Measurements from ENCODE around the gene CD47.

CD47 gene

DNA sequence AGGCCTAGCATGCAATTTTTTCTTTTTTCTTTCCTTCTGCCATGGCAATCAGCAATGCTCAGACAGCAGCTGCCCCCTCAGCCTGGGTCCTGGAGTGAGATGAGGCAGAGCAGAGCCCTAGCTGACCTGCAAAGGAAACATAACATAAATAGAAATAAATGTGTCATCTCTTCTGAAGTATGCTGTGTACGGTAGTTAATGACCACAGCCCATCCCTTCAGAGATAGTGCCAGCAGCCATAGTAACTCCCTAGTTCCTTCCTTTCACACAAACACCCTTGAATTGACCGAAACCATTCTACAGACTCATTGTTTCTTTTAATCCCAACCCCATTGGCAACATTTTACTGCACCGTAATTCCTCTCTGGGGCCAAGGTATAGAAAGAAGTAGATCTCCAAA lies 8.4 kb upstream of the CD47 start:
- Histone ChIP-seq H3K27ac (ENCODE audit: low read length) (no peak overlapping the region), H3K9me3 (ENCODE audit: control insufficient read depth in 1 of 2, low read length in 2 of 2) (no peaks in the 10 kb centered on the region), H3K36me3 (ENCODE audit: control insufficient read depth in 1 of 2, insufficient read depth in 2 of 2, low read length in 2 of 2) (no peaks in the 10 kb centered on the region), H3K4me3 (ENCODE audit: low read depth in 1 of 2, low read length in 2 of 2) (no peak overlapping the region), H3K4me1 (ENCODE audit: control insufficient read depth in 1 of 2, insufficient read depth in 2 of 2, low read length in 2 of 2) (peaks cover 0 to 9% of the 10 kb centered on the region in 2 donors), H3K27me3 (ENCODE audit: low read depth, low read length) (no peaks in the 10 kb centered on the region)

DNA sequence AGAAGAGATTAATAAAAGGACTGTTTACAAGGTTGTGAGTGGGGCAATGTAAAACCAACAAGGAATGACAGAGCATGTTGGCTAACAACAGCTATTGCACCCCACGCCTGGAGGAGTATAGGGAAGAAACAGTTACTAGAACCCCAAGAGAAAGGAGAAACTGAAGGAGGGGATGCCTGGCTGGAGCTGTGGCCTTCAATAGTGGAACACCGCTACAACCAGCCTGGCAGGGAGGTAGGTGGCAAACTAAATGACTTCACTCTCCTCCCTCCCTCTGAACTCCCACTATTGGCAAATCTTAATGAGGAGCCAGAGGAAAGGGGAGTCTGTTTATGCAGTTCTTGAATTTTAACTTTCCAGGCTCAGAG lies 7.2 kb upstream of the CD47 start:
- Histone ChIP-seq H3K9me3 (ENCODE audit: control insufficient read depth in 1 of 2, low read length in 2 of 2) (no peaks in the 10 kb centered on the region), H3K27me3 (ENCODE audit: low read depth, low read length) (no peaks in the 10 kb centered on the region), H3K4me1 (ENCODE audit: control insufficient read depth in 1 of 2, insufficient read depth in 2 of 2, low read length in 2 of 2) (peaks cover 0 to 5% of the 10 kb centered on the region in 2 donors), H3K27ac (ENCODE audit: low read length) (no peak overlapping the region), H3K4me3 (ENCODE audit: low read depth in 1 of 2, low read length in 2 of 2) (no peak overlapping the region), H3K36me3 (ENCODE audit: control insufficient read depth in 1 of 2, insufficient read depth in 2 of 2, low read length in 2 of 2) (no peaks in the 10 kb centered on the region)

DNA sequence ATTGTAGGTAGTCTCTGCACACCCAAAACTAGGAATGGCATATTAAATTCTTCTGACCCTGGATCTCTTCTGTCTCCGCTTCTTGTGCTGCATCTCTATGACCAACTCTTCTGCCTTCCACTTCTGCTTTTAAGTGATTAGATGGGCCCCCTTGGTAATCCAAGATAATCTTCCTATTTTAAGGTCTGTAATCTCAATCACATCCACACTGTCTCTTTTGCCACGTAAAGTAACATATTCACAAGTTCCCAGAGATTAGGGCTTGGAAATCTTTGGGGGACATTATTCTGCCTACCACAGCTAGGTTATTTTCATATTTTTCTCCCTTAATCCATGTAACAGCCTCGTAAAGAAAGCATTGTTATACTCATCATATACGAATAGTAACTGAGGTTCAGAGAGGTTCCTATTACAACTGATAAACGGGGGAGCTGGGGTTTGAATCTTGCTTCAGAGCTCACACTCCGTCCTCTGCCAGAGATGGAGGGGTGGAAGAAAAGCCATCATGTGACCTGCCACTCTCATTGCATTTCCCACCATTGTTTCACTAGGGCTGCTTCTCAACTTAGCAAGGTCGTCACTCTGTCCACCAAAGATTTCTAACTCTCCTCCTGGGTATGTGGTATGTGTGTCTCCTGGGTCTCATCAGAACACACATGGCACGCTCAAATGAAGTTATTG lies 6.6 kb upstream of the CD47 start:
- no peaks in the 10 kb centered on the region for H3K27me3 ChIP-seq (ENCODE audit: low read depth, low read length)
- no peak overlapping the region for H3K27ac ChIP-seq (ENCODE audit: low read length)
- H3K4me3 ChIP-seq (ENCODE audit: low read depth in 1 of 2, low read length in 2 of 2) = no peak overlapping the region
- no peaks in the 10 kb centered on the region for H3K36me3 ChIP-seq (ENCODE audit: control insufficient read depth in 1 of 2, insufficient read depth in 2 of 2, low read length in 2 of 2)
- peaks cover 0 to 5% of the 10 kb centered on the region in 2 donors for H3K4me1 ChIP-seq (ENCODE audit: control insufficient read depth in 1 of 2, insufficient read depth in 2 of 2, low read length in 2 of 2)
- H3K9me3 ChIP-seq (ENCODE audit: control insufficient read depth in 1 of 2, low read length in 2 of 2) = no peaks in the 10 kb centered on the region

DNA sequence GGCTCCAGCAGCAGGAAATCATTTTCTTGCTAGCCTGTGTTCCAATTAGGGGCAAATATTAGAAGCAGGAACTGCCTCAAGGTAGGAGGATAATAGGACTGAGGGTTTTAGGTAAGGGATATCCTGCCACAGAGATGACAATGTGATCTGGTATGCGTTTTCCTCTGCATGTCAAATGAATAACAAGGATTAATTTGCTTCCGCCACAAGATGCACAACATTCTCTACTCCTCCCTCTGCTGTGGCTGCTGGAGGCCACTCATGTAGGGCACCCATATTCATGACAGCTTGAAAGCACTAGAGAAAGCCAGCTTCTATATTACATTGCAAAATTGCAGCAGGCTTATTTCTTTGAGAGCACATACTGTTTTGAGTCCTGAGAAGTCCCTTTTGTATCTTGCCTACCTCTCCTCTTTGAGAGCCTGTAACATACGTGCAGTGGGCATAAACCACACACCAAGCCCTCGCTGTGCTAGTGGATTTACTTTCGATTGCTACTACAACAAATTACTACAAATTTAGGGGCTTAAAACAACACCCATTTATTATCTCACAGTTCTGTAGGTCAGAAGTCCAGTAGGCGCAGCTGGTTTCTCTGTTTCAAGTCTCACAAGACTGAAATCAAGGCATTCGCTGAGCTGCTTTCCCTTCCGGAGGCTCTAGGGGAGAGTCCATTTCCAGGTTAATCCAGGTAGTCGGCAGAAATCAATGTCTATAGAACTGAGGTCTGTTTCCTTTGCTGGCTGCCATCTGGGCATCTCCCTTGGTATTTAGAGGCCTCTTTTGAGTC lies 5.9 kb upstream of the CD47 start:
- no peaks in the 10 kb centered on the region for H3K27me3 ChIP-seq (ENCODE audit: low read depth, low read length)
- H3K4me1 ChIP-seq (ENCODE audit: control insufficient read depth in 1 of 2, insufficient read depth in 2 of 2, low read length in 2 of 2) = peaks cover 0 to 5% of the 10 kb centered on the region in 2 donors
- no peak overlapping the region for H3K4me3 ChIP-seq (ENCODE audit: low read depth in 1 of 2, low read length in 2 of 2)
- H3K36me3 ChIP-seq (ENCODE audit: control insufficient read depth in 1 of 2, insufficient read depth in 2 of 2, low read length in 2 of 2) = no peaks in the 10 kb centered on the region
- H3K27ac ChIP-seq (ENCODE audit: low read length) = no peak overlapping the region
- no peaks in the 10 kb centered on the region for H3K9me3 ChIP-seq (ENCODE audit: control insufficient read depth in 1 of 2, low read length in 2 of 2)

DNA sequence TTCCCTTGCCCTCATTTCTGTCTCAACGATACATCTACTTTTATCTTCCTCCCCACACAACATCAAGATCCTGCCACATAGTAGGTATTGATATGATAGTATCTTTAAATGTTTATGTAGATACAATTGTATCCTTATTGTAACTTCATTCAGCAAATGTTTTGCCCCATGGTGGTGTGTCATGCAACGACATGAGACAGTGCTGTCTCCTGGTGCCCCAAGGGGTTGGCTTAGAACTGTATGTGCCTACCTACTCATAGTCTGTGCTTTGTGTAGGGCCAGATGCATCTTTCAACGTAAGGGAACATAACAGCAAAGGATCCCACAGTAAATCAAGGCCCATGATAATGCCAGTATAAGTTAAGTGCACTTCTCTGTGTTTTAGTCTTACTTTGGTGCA lies 2.8 kb upstream of the CD47 start:
- H3K4me1 ChIP-seq (ENCODE audit: control insufficient read depth in 1 of 2, insufficient read depth in 2 of 2, low read length in 2 of 2) = peaks cover 0 to 3% of the 10 kb centered on the region in 2 donors
- no peak overlapping the region for H3K4me3 ChIP-seq (ENCODE audit: low read depth in 1 of 2, low read length in 2 of 2)
- H3K9me3 ChIP-seq (ENCODE audit: control insufficient read depth in 1 of 2, low read length in 2 of 2) = no peaks in the 10 kb centered on the region
- no peak overlapping the region for H3K27ac ChIP-seq (ENCODE audit: low read length)
- no peaks in the 10 kb centered on the region for H3K36me3 ChIP-seq (ENCODE audit: control insufficient read depth in 1 of 2, insufficient read depth in 2 of 2, low read length in 2 of 2)
- no peaks in the 10 kb centered on the region for H3K27me3 ChIP-seq (ENCODE audit: low read depth, low read length)

DNA sequence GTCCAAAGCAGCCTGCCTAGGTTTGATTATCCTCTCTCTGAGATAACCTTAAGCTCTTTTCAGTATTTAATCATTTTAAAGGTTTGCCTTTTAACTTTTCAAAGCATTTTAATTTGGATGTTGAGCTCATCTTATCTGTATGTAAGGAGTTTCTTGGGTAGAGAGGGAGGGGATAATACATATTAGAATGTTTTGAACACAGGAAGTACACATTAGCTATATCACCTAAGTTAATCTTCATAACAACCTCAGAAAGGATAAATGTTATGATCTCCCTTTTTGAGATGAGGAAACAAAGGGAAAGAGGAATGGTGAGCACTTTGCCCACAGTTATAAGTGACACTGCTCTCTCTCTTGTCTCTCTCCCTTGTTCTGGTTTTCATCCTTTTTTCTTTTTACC lies 2.2 kb upstream of the CD47 start:
- H3K4me3 ChIP-seq (ENCODE audit: low read depth in 1 of 2, low read length in 2 of 2) = no peak overlapping the region

DNA sequence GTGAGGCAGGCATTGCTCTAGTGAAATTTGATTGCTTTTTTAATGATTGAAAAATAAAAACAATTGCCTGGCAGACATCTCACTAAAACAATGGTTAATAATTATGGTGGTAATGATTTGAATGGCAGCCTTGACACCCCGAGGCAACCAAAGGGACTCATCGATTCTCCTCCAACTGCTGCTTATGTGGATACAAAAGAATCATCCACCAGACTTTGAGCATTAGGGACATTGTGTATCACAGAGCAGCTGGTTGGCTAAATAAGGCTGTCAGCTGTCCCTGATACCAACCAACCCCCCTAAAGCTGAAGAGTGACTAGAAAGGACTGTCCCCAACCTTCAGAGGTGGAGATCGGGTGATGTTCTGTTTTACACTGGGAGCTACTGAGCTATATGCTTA lies 1.7 kb upstream of the CD47 start:
- Histone ChIP-seq H3K4me3 (ENCODE audit: low read depth in 1 of 2, low read length in 2 of 2) (no peak overlapping the region), H3K27me3 (ENCODE audit: low read depth, low read length) (no peaks in the 10 kb centered on the region), H3K4me1 (ENCODE audit: control insufficient read depth in 1 of 2, insufficient read depth in 2 of 2, low read length in 2 of 2) (peaks cover 3 to 4% of the 10 kb centered on the region in 2 donors), H3K27ac (ENCODE audit: low read length) (no peak overlapping the region), H3K9me3 (ENCODE audit: control insufficient read depth in 1 of 2, low read length in 2 of 2) (no peaks in the 10 kb centered on the region), H3K36me3 (ENCODE audit: control insufficient read depth in 1 of 2, insufficient read depth in 2 of 2, low read length in 2 of 2) (no peaks in the 10 kb centered on the region)

More for the DNA sequence above, 2.2 kb upstream of the CD47 start:
- Histone ChIP-seq H3K27ac (ENCODE audit: low read length) (no peak overlapping the region), H3K4me1 (ENCODE audit: control insufficient read depth in 1 of 2, insufficient read depth in 2 of 2, low read length in 2 of 2) (peaks cover 3 to 4% of the 10 kb centered on the region in 2 donors), H3K27me3 (ENCODE audit: low read depth, low read length) (no peaks in the 10 kb centered on the region), H3K36me3 (ENCODE audit: control insufficient read depth in 1 of 2, insufficient read depth in 2 of 2, low read length in 2 of 2) (no peaks in the 10 kb centered on the region), H3K9me3 (ENCODE audit: control insufficient read depth in 1 of 2, low read length in 2 of 2) (no peaks in the 10 kb centered on the region)

DNA sequence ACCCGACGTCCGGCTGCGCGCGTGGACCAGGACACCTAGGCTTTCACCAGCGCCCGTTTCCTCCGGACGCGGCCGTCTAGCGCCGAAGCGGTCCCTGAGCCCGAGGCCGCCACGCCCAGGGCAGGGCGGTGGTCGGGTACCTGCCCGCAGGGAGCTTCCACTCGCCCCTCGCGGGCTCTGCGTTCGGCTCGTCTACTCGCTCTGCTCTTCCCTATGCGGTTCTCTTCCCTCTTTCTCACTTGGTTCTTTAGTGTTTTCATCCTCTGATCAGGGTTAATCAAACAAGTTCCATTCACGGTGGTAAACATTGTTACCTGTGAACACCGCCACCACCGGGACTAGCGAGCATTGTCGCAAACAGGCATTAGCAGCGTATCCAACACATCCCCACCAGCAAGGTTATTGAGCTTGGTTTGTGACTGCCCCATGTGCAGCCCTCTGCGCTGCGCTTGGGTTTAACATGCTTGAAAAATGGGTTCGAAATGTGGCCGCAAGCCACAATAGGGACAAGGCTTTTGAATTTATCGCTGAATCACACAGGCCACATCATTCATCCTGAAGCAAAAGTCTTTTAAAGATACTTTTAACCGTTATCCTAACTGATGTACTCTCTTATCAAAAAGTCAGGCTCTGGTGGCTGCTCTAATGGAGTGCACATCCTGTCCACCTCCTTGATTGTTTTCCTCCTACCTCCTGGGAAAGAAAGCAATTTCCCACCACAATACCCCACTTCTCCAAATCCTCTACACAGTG lies 843 bp upstream of the CD47 start:
- no peak overlapping the region for H3K27ac ChIP-seq (ENCODE audit: low read length)
- H3K9me3 ChIP-seq (ENCODE audit: control insufficient read depth in 1 of 2, low read length in 2 of 2) = no peaks in the 10 kb centered on the region
- peaks cover 3 to 4% of the 10 kb centered on the region in 2 donors for H3K4me1 ChIP-seq (ENCODE audit: control insufficient read depth in 1 of 2, insufficient read depth in 2 of 2, low read length in 2 of 2)
- H3K4me3 ChIP-seq (ENCODE audit: low read depth in 1 of 2, low read length in 2 of 2) = peak overlapping the region; percentile 65 to 97
- no peaks in the 10 kb centered on the region for H3K27me3 ChIP-seq (ENCODE audit: low read depth, low read length)
- no peaks in the 10 kb centered on the region for H3K36me3 ChIP-seq (ENCODE audit: control insufficient read depth in 1 of 2, insufficient read depth in 2 of 2, low read length in 2 of 2)

DNA sequence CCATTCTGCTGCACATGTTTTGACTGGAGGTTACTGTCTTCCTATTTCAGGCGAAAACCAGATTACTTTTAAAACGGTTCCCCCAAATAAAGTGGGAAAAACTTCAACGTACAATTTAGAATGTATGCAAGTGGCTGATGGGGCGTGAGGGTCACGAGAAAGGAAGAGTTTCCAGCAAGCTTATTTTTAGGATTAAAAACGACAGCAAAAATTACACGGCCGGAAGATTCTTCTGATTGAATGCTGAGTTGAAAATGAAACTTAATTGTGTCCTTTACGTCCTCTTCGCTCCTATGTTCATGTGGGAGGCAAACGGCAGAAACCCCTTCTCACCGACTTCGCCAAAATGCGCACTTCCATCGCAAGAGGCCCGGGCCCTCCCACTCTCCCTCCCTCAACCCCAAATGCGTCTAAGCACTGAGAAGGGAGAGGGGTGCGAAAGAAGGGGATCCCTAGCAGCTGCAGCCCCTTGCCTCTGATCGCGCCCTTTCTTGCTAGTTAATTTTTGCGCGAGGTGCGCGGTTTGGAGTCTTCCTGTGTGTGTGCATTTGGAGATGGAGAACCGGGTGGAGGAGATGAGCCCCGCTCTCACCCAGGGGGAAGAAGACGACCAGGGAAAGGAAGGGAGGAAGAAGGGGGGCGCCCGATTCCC lies 656 bp downstream of the CD47 start:
- Histone ChIP-seq H3K27ac (ENCODE audit: low read length) (peak overlapping the region; percentile 93), H3K9me3 (ENCODE audit: control insufficient read depth in 1 of 2, low read length in 2 of 2) (no peaks in the 10 kb centered on the region), H3K4me1 (ENCODE audit: control insufficient read depth in 1 of 2, insufficient read depth in 2 of 2, low read length in 2 of 2) (peaks cover 3 to 4% of the 10 kb centered on the region in 2 donors), H3K4me3 (ENCODE audit: low read depth in 1 of 2, low read length in 2 of 2) (peak overlapping the region; percentile 94 to 97), H3K36me3 (ENCODE audit: control insufficient read depth in 1 of 2, insufficient read depth in 2 of 2, low read length in 2 of 2) (no peaks in the 10 kb centered on the region), H3K27me3 (ENCODE audit: low read depth, low read length) (no peaks in the 10 kb centered on the region)

DNA sequence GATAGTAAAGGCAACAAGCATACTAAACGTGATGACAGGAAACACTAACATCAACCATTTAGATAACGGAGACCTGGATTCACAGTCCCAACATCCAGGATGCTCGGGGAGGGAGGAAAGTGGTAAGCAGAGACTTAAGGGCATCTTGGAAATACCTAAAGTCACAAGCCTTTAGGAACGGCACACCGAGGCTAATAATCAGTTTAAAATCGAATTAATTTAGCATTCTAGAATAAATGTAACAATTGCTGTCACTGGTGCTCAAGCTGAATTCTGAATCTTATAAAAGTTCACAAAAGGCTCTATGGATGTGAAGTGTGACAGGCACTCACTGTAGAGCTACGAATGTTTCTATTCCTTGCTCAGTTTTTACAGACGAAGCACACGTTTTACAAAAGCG lies 1.3 kb downstream of the CD47 start:
- Histone ChIP-seq H3K27me3 (ENCODE audit: low read depth, low read length) (no peaks in the 10 kb centered on the region), H3K27ac (ENCODE audit: low read length) (peak overlapping the region; percentile 93), H3K4me3 (ENCODE audit: low read depth in 1 of 2, low read length in 2 of 2) (peak overlapping the region; percentile 94 to 97), H3K9me3 (ENCODE audit: control insufficient read depth in 1 of 2, low read length in 2 of 2) (no peaks in the 10 kb centered on the region), H3K4me1 (ENCODE audit: control insufficient read depth in 1 of 2, insufficient read depth in 2 of 2, low read length in 2 of 2) (peaks cover 3 to 5% of the 10 kb centered on the region in 2 donors), H3K36me3 (ENCODE audit: control insufficient read depth in 1 of 2, insufficient read depth in 2 of 2, low read length in 2 of 2) (no peaks in the 10 kb centered on the region)

DNA sequence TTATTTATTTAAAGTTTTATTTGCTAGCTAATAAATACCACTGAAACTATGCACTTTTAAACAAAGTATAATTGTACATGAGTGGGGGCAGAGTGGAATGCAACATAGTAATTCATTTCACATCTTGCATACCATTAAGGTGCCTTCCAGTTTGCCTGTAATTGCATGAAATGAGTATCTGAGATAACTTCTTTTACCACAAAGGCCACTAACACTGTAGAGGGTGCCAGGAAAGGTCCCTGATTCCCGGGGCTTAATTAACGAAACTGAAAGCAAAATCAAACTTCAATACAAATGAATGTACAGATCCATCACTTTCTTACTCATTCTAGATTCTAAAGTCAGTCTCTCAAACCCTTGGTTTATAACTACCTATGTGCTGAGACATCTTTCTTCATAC lies 2.1 kb downstream of the CD47 start:
- peak overlapping the region; percentile 94 to 97 for H3K4me3 ChIP-seq (ENCODE audit: low read depth in 1 of 2, low read length in 2 of 2)
- no peaks in the 10 kb centered on the region for H3K27me3 ChIP-seq (ENCODE audit: low read depth, low read length)
- no peaks in the 10 kb centered on the region for H3K9me3 ChIP-seq (ENCODE audit: control insufficient read depth in 1 of 2, low read length in 2 of 2)
- peak overlapping the region; percentile 25 for H3K27ac ChIP-seq (ENCODE audit: low read length)
- H3K36me3 ChIP-seq (ENCODE audit: control insufficient read depth in 1 of 2, insufficient read depth in 2 of 2, low read length in 2 of 2) = no peaks in the 10 kb centered on the region
- peaks cover 3 to 13% of the 10 kb centered on the region in 2 donors for H3K4me1 ChIP-seq (ENCODE audit: control insufficient read depth in 1 of 2, insufficient read depth in 2 of 2, low read length in 2 of 2)

Data from muscle layer of duodenum (tissue), 2 donors.